Lower leg skin (tissue), 4 donors: ENCODE data around the gene TNFSF11. TPM values are rescaled to one million over a fixed set of nuclear protein-coding genes. Genes with fewer than 3 reads are reported as not detected.

Source experiments
- DNase-seq, 2 donors: peaks; one replicate each; pipeline ENCODE4 v3.0.0-alpha.2; 2019; ENCODE audit warnings: low spot score in 2 of 2
- H3K4me3 ChIP-seq: fragments of 200-600 bp; sonication (generic); 2 replicates; pipeline ENCODE4 v1.5.1; 2017; ENCODE audit warnings: mild to moderate bottlenecking, low read depth; ENCODE audit not compliant: poor library complexity, severe bottlenecking
- POLR2A ChIP-seq, 2 donors: fragments of 450-650 bp; IDR thresholded peaks; one replicate each; pipeline ENCODE4 v1.6.1; 2016 to 2017; ENCODE audit warnings: antibody characterized with exemption in 2 of 2, mild to moderate bottlenecking in 1 of 2, moderate library complexity in 1 of 2
- WGBS, 2 donors: methylation state at CpG; one replicate each; pipeline ENCODE4 v1.1.5; 2018; 5-methylcytosine and 5-hydroxymethylcytosine counted together
- intact Hi-C: fragments of 100-400 bp; cut with DNase I; formaldehyde crosslinking; loops from one replicate; pipeline ENCODE4 v1.15.0; 2023; ENCODE audit warnings: low total_unique reads
- total RNA-seq, 4 donors: library from RNA; depleted of rRNA; stranded (reverse); fragments of >200 nt; gene quantifications; one replicate each; pipeline ENCODE4 v1.1.0, GENCODE V29; 2016
- TF ChIP-seq, protein P1 (sequence below), 3 donors: fragments of 450-650 bp; IDR thresholded peaks; one replicate each; pipeline ENCODE4 v1.5.1; 2016; ENCODE audit warnings: antibody characterized with exemption in 3 of 3, mild to moderate bottlenecking in 3 of 3, moderate library complexity in 2 of 3

The TNFSF11 gene
- total RNA-seq, 4 donors from 2014 or later: 0.23 to 0.39 TPM; not detected in 2

GRCh38 chr13:42577538-42577937, 3.6 kb downstream of the TNFSF11 start:
- 48 to 59% methylated on average over 4 of the region's 4 CpGs for WGBS, 2 donors
- TF ChIP-seq, protein P1, sequence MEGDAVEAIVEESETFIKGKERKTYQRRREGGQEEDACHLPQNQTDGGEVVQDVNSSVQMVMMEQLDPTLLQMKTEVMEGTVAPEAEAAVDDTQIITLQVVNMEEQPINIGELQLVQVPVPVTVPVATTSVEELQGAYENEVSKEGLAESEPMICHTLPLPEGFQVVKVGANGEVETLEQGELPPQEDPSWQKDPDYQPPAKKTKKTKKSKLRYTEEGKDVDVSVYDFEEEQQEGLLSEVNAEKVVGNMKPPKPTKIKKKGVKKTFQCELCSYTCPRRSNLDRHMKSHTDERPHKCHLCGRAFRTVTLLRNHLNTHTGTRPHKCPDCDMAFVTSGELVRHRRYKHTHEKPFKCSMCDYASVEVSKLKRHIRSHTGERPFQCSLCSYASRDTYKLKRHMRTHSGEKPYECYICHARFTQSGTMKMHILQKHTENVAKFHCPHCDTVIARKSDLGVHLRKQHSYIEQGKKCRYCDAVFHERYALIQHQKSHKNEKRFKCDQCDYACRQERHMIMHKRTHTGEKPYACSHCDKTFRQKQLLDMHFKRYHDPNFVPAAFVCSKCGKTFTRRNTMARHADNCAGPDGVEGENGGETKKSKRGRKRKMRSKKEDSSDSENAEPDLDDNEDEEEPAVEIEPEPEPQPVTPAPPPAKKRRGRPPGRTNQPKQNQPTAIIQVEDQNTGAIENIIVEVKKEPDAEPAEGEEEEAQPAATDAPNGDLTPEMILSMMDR (IDR thresholded peaks at IDR 0.05): no peak
- no peak for TF ChIP-seq POLR2A (IDR thresholded peaks at IDR 0.05)
- DNase-seq: no peak
- H3K4me3 ChIP-seq: no peak overlapping the region
- intact Hi-C loops: no loop called here

DNA sequence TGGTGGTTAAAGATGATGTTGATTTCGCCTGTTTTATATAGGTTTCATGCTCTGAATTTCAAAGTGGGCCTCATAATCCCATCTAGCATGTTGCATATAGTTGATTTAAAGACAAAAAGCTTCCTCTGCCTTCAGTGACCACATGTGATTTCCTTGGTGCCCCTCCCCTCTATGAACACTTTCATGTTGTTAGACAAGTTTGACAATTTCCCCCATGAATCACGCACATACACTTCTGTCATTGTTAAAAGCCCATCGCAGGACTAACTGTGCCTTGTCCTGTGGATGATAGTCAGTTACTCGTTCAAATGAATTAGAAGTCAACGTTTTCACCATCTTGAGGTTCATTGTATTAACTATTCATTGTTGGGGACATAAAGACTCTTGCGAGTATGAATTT, 6.7 kb downstream of the TNFSF11 start:
- TF ChIP-seq POLR2A (IDR thresholded peaks at IDR 0.05): no peak
- TF ChIP-seq, protein P1 (IDR thresholded peaks at IDR 0.05): no peak
- 65 to 67% methylated on average over 6 of the region's 6 CpGs for WGBS, 2 donors
- no peak for DNase-seq
- intact Hi-C loops: no loop called here
- H3K4me3 ChIP-seq: no peak overlapping the region

GRCh38 chr13:42581427-42581826, 7.5 kb downstream of the TNFSF11 start:
- WGBS, 2 donors: 48 to 72% methylated on average over 4 of the region's 4 CpGs
- TF ChIP-seq, protein P1 (IDR thresholded peaks at IDR 0.05): no peak
- TF ChIP-seq POLR2A (IDR thresholded peaks at IDR 0.05): no peak
- DNase-seq: no peak
- H3K4me3 ChIP-seq: no peak overlapping the region
- intact Hi-C loops: no loop called here

- TF ChIP-seq POLR2A (IDR thresholded peaks at IDR 0.05): no peak
- TF ChIP-seq, protein P1 (IDR thresholded peaks at IDR 0.05): no peak
- 73 to 89% methylated on average over 4 of the region's 4 CpGs for WGBS, 2 donors
- H3K4me3 ChIP-seq: no peak overlapping the region
- DNase-seq: no peak
- intact Hi-C loops: no loop called here
Measured at GRCh38 chr13:42591602-42592001, 17.6 kb downstream of the TNFSF11 start.

DNA sequence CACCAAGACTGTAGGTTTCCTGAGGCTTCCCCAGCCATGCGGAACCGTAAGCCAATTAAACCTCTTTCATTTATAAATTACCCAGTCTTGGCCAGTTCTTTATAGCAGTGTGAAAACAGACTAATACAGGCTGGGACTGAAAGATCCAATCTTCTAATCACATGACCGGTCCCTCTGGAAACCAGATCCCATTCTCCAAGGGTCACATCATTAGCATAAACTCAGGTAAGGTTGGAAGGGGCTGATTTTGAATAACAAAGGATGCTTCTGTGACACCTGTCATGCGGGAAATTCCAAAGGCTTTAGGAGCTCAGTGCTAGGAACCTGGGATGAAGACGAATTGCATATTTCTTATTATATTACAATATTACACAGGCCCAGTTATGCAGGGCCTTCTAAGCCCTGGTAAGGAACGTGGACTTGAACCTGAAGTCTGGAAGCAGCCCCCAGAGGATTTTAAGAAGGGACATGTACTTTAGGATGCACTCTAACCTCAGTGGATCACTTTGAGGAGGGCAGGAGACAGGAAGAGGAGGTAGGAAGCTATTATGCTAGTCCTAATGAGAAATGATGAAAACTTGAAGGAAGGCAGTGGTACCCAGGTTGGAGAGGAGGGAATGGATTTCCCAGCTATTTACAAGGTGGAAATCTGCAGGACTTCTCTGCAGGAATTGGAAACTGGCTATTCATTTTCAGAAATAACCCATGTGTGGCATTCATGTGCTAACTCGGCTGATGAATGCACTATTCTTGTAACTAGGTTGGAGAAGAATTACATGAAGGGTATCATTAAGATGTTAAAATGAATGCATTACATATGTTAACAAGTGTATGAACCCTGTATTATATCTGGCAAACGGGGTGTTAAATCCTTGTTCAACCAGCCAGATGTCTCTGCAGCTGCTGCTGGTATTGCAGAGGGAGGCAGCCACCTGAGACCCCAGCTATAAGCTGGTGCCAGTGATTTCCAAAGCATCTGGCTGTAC, 19.3 kb downstream of the TNFSF11 start:
- 54 to 56% methylated on average over 8 of the region's 8 CpGs for WGBS, 2 donors
- DNase-seq: no peak
- no peak overlapping the region for H3K4me3 ChIP-seq
- intact Hi-C loops: no loop called here
- TF ChIP-seq, protein P1 (IDR thresholded peaks at IDR 0.05): no peak
- TF ChIP-seq POLR2A (IDR thresholded peaks at IDR 0.05): no peak
